ENCODE data around the gene PHOSPHO1.

GRCh38 chr17:49214676-49215360 lies 15.8 kb downstream of the PHOSPHO1 start:
- TF ChIP-seq, protein P1, sequence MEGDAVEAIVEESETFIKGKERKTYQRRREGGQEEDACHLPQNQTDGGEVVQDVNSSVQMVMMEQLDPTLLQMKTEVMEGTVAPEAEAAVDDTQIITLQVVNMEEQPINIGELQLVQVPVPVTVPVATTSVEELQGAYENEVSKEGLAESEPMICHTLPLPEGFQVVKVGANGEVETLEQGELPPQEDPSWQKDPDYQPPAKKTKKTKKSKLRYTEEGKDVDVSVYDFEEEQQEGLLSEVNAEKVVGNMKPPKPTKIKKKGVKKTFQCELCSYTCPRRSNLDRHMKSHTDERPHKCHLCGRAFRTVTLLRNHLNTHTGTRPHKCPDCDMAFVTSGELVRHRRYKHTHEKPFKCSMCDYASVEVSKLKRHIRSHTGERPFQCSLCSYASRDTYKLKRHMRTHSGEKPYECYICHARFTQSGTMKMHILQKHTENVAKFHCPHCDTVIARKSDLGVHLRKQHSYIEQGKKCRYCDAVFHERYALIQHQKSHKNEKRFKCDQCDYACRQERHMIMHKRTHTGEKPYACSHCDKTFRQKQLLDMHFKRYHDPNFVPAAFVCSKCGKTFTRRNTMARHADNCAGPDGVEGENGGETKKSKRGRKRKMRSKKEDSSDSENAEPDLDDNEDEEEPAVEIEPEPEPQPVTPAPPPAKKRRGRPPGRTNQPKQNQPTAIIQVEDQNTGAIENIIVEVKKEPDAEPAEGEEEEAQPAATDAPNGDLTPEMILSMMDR (IDR thresholded peaks at IDR 0.05), result no peak
- TF ChIP-seq POLR2A (IDR thresholded peaks at IDR 0.05), result no peak

Measured in thyroid gland (tissue), 4 donors.